Activated naive CD4-positive, alpha-beta T cell treated with anti-CD3 and anti-CD28 coated beads, Interleukin-2, amount 50 U/mL, for 24 hours (primary cell): ENCODE results near the gene CCDC6.
"Not testable (repeated sequence)": the region's sequence is repeated elsewhere in the genome, so short reads cannot be mapped to it uniquely, and the experiment has no call there.

Experiments
- H3K27ac Mint-ChIP-seq: one replicate; pipeline ENCODE4 v1.8.0; 2021; ENCODE audit warnings: mild to moderate bottlenecking, mixed read lengths
- H3K27me3 Mint-ChIP-seq: one replicate; pipeline ENCODE4 v1.8.0; 2021; ENCODE audit warnings: mixed read lengths
- H3K36me3 Mint-ChIP-seq: one replicate; pipeline ENCODE4 v1.8.0; 2021; ENCODE audit warnings: mixed read lengths
- H3K4me1 Mint-ChIP-seq: one replicate; pipeline ENCODE4 v1.8.0; 2021; ENCODE audit warnings: mixed read lengths
- H3K4me3 Mint-ChIP-seq: one replicate; pipeline ENCODE4 v1.8.0; 2021; ENCODE audit warnings: mild to moderate bottlenecking, mixed read lengths
- H3K9me3 Mint-ChIP-seq: one replicate; pipeline ENCODE4 v1.8.0; 2021; ENCODE audit warnings: mixed read lengths

CCDC6 gene

GRCh38 chr10:59878289-59878688 is 28.1 kb downstream of the CCDC6 start:
- Mint-ChIP-seq H3K4me1 (peaks cover 78% of the 10 kb centered on the region), H3K36me3 (peaks cover 7% of the 10 kb centered on the region), H3K4me3 (no peak overlapping the region), H3K27ac (peak overlapping the region; percentile 20), H3K27me3 (no peaks in the 10 kb centered on the region), H3K9me3 (no peaks in the 10 kb centered on the region)

GRCh38 chr10:59877191-59877671 is 29.1 kb downstream of the CCDC6 start:
- peaks cover 83% of the 10 kb centered on the region for H3K4me1 Mint-ChIP-seq
- H3K27me3 Mint-ChIP-seq: no peaks in the 10 kb centered on the region
- no peak overlapping the region for H3K4me3 Mint-ChIP-seq
- H3K36me3 Mint-ChIP-seq: peaks cover 7% of the 10 kb centered on the region
- H3K27ac Mint-ChIP-seq: no peak overlapping the region
- H3K9me3 Mint-ChIP-seq: no peaks in the 10 kb centered on the region

GRCh38 chr10:59876695-59877094 is 29.7 kb downstream of the CCDC6 start:
- Mint-ChIP-seq H3K4me3 (no peak overlapping the region), H3K36me3 (peaks cover 7% of the 10 kb centered on the region), H3K27me3 (no peaks in the 10 kb centered on the region), H3K27ac (no peak overlapping the region), H3K4me1 (peaks cover 87% of the 10 kb centered on the region), H3K9me3 (no peaks in the 10 kb centered on the region)

- H3K4me3 Mint-ChIP-seq, H3K27me3 Mint-ChIP-seq, H3K27ac Mint-ChIP-seq, H3K36me3 Mint-ChIP-seq, H3K9me3 Mint-ChIP-seq: not testable (repeated sequence)
- peaks cover 82% of the 10 kb centered on the region for H3K4me1 Mint-ChIP-seq
Observed at GRCh38 chr10:59876208-59876607, 30.1 kb downstream of the CCDC6 start.

GRCh38 chr10:59873896-59874295 is 32.5 kb downstream of the CCDC6 start:
- Mint-ChIP-seq H3K9me3 (no peaks in the 10 kb centered on the region), H3K27ac (no peak overlapping the region), H3K4me1 (peaks cover 78% of the 10 kb centered on the region), H3K4me3 (no peak overlapping the region), H3K27me3 (no peaks in the 10 kb centered on the region), H3K36me3 (peaks cover 1% of the 10 kb centered on the region)

GRCh38 chr10:59872892-59873463 is 33.4 kb downstream of the CCDC6 start:
- peaks cover 1% of the 10 kb centered on the region for H3K36me3 Mint-ChIP-seq
- H3K27ac Mint-ChIP-seq: peak overlapping the region; percentile 38
- H3K9me3 Mint-ChIP-seq: no peaks in the 10 kb centered on the region
- peaks cover 74% of the 10 kb centered on the region for H3K4me1 Mint-ChIP-seq
- H3K4me3 Mint-ChIP-seq: peak overlapping the region; percentile 30
- H3K27me3 Mint-ChIP-seq: no peaks in the 10 kb centered on the region

- Mint-ChIP-seq H3K27me3 (no peaks in the 10 kb centered on the region), H3K9me3 (no peaks in the 10 kb centered on the region), H3K36me3 (peaks cover under 1% of the 10 kb centered on the region), H3K27ac (no peak overlapping the region), H3K4me1 (peaks cover 80% of the 10 kb centered on the region), H3K4me3 (no peak overlapping the region)
Observed at GRCh38 chr10:59870152-59870551, 36.2 kb downstream of the CCDC6 start.

GRCh38 chr10:59869594-59869940 is 36.8 kb downstream of the CCDC6 start:
- Mint-ChIP-seq H3K27me3 (no peaks in the 10 kb centered on the region), H3K4me3 (no peak overlapping the region), H3K27ac (no peak overlapping the region), H3K36me3 (no peaks in the 10 kb centered on the region), H3K4me1 (peaks cover 80% of the 10 kb centered on the region), H3K9me3 (no peaks in the 10 kb centered on the region)

GRCh38 chr10:59868696-59869593 is 37.4 kb downstream of the CCDC6 start:
- no peaks in the 10 kb centered on the region for H3K9me3 Mint-ChIP-seq
- H3K4me1 Mint-ChIP-seq: peaks cover 80% of the 10 kb centered on the region
- no peaks in the 10 kb centered on the region for H3K27me3 Mint-ChIP-seq
- H3K27ac Mint-ChIP-seq: no peak overlapping the region
- H3K36me3 Mint-ChIP-seq: no peaks in the 10 kb centered on the region
- no peak overlapping the region for H3K4me3 Mint-ChIP-seq

GRCh38 chr10:59867590-59867989 is 38.8 kb downstream of the CCDC6 start:
- no peaks in the 10 kb centered on the region for H3K36me3 Mint-ChIP-seq
- peaks cover 69% of the 10 kb centered on the region for H3K4me1 Mint-ChIP-seq
- no peaks in the 10 kb centered on the region for H3K9me3 Mint-ChIP-seq
- no peak overlapping the region for H3K4me3 Mint-ChIP-seq
- H3K27ac Mint-ChIP-seq: no peak overlapping the region
- no peaks in the 10 kb centered on the region for H3K27me3 Mint-ChIP-seq

- Mint-ChIP-seq H3K4me3 (peak overlapping the region; percentile 31), H3K36me3 (peaks cover 7% of the 10 kb centered on the region), H3K27me3 (no peaks in the 10 kb centered on the region), H3K4me1 (peaks cover 70% of the 10 kb centered on the region), H3K9me3 (no peaks in the 10 kb centered on the region), H3K27ac (peak overlapping the region; percentile 47)
Observed at GRCh38 chr10:59865101-59865500, 41.3 kb downstream of the CCDC6 start.

GRCh38 chr10:59864141-59864962 is 42.0 kb downstream of the CCDC6 start:
- H3K36me3 Mint-ChIP-seq: peaks cover 10% of the 10 kb centered on the region
- no peak overlapping the region for H3K27ac Mint-ChIP-seq
- peak overlapping the region; percentile 31 for H3K4me3 Mint-ChIP-seq
- peaks cover 67% of the 10 kb centered on the region for H3K4me1 Mint-ChIP-seq
- H3K27me3 Mint-ChIP-seq: no peaks in the 10 kb centered on the region
- no peaks in the 10 kb centered on the region for H3K9me3 Mint-ChIP-seq

GRCh38 chr10:59859570-59859969 is 46.8 kb downstream of the CCDC6 start:
- Mint-ChIP-seq H3K9me3 (no peaks in the 10 kb centered on the region), H3K4me3 (no peak overlapping the region), H3K27ac (no peak overlapping the region), H3K27me3 (no peaks in the 10 kb centered on the region), H3K4me1 (peaks cover 61% of the 10 kb centered on the region), H3K36me3 (peaks cover 15% of the 10 kb centered on the region)

GRCh38 chr10:59857921-59858320 is 48.4 kb downstream of the CCDC6 start:
- Mint-ChIP-seq H3K27me3 (no peaks in the 10 kb centered on the region), H3K36me3 (peaks cover 16% of the 10 kb centered on the region), H3K4me1 (peaks cover 70% of the 10 kb centered on the region), H3K27ac (no peak overlapping the region), H3K4me3 (no peak overlapping the region), H3K9me3 (no peaks in the 10 kb centered on the region)

GRCh38 chr10:59857049-59857448 is 49.3 kb downstream of the CCDC6 start:
- Mint-ChIP-seq H3K4me1 (peaks cover 76% of the 10 kb centered on the region), H3K4me3 (no peak overlapping the region), H3K27ac (no peak overlapping the region), H3K27me3 (no peaks in the 10 kb centered on the region), H3K36me3 (peaks cover 23% of the 10 kb centered on the region), H3K9me3 (no peaks in the 10 kb centered on the region)

GRCh38 chr10:59856104-59856503 is 50.3 kb downstream of the CCDC6 start:
- no peak overlapping the region for H3K4me3 Mint-ChIP-seq
- peaks cover 67% of the 10 kb centered on the region for H3K4me1 Mint-ChIP-seq
- peaks cover 23% of the 10 kb centered on the region for H3K36me3 Mint-ChIP-seq
- no peak overlapping the region for H3K27ac Mint-ChIP-seq
- H3K9me3 Mint-ChIP-seq: no peaks in the 10 kb centered on the region
- H3K27me3 Mint-ChIP-seq: no peaks in the 10 kb centered on the region
